UCSD-AML1 (cell line): ENCODE results near the gene ME2.
"Not testable (repeated sequence)": the region's sequence is repeated elsewhere in the genome, so short reads cannot be mapped to it uniquely, and the experiment has no call there.

Experiments
- DNase-seq: peaks from one replicate; lab custom pipeline; 2025; ENCODE audit not compliant: unreplicated experiment; lab: John Stamatoyannopoulos, UW

Gene ME2

GRCh38 chr18:50911006-50911405 lies 32.1 kb downstream of the ME2 start:
- DNase-seq = no peak

- DNase-seq = no peak
These were observed 38.1 kb downstream of the ME2 start for GRCh38 chr18:50917021-50917420.

GRCh38 chr18:50918153-50918552 lies 39.2 kb downstream of the ME2 start:
- no peak for DNase-seq

- no peak for DNase-seq
These were observed 45.5 kb downstream of the ME2 start for GRCh38 chr18:50924372-50924771.

- DNase-seq = no peak
These were observed 47.6 kb downstream of the ME2 start for GRCh38 chr18:50926521-50926920.

- no peak for DNase-seq
These were observed 49.6 kb downstream of the ME2 start for GRCh38 chr18:50928551-50928950.

- no peak for DNase-seq
These were observed 54.8 kb downstream of the ME2 start for GRCh38 chr18:50933684-50934083.

- no peak for DNase-seq
These were observed 55.8 kb downstream of the ME2 start for GRCh38 chr18:50934545-50935211.

- no peak for DNase-seq
These were observed 56.7 kb downstream of the ME2 start for GRCh38 chr18:50935493-50936191.

GRCh38 chr18:50937183-50937582 lies 58.3 kb downstream of the ME2 start:
- DNase-seq = no peak

GRCh38 chr18:50938912-50939311 lies 60.0 kb downstream of the ME2 start:
- no peak for DNase-seq

- DNase-seq = no peak
These were observed 65.5 kb downstream of the ME2 start for GRCh38 chr18:50944245-50944932.

GRCh38 chr18:50945918-50946317 lies 67.0 kb downstream of the ME2 start:
- DNase-seq = not testable (repeated sequence)

- no peak for DNase-seq
These were observed 69.0 kb downstream of the ME2 start for GRCh38 chr18:50947899-50948298.

GRCh38 chr18:50949185-50949584 lies 70.3 kb downstream of the ME2 start:
- no peak for DNase-seq

GRCh38 chr18:50950626-50951025 lies 71.7 kb downstream of the ME2 start:
- DNase-seq = no peak

GRCh38 chr18:50953822-50954221 lies 74.9 kb downstream of the ME2 start:
- no peak for DNase-seq

- DNase-seq = no peak
These were observed 76.3 kb downstream of the ME2 start for GRCh38 chr18:50955253-50955652.

- DNase-seq = no peak
These were observed 77.2 kb downstream of the ME2 start for GRCh38 chr18:50956116-50956515.

- no peak for DNase-seq
These were observed 83.1 kb downstream of the ME2 start for GRCh38 chr18:50961974-50962373.

GRCh38 chr18:50967714-50968661 lies 89.1 kb downstream of the ME2 start, which contains the start of gene ELAC1:
Gene ELAC1, plus strand, starts transcription at chr18:50968040. Its CDS starts 6,365 bp downstream, at chr18:50974405.
- peak; percentile 79 for DNase-seq
